H1 (cell line): ENCODE results near the gene CXCL12.

Source experiments
- ASH2L ChIP-seq: fragments of 200-600, 300-600 bp; sonication (generic); IDR thresholded peaks from one replicate; pipeline ENCODE4 v1.7.1; 2017; ENCODE audit warnings: low read length
- CHD2 ChIP-seq: IDR thresholded peaks from 2 replicates; pipeline ENCODE4 v1.6.1; 2012; ENCODE audit warnings: low read length, improper control_type of control experiment
- CREB1 ChIP-seq: IDR thresholded peaks from 2 replicates; pipeline ENCODE4 v1.6.1; 2012; ENCODE audit warnings: inconsistent platforms
- CTCF ChIP-seq, 3 experiments: IDR thresholded peaks; 1 replicate in 2 of 3; 2 replicates in 1 of 3; pipeline versions ENCODE4 v1.5.1 to v1.6.1; 2011; ENCODE audit warnings: low read length in 3 of 3, mild to moderate bottlenecking in 3 of 3, inconsistent platforms in 2 of 3, low read depth in 1 of 3, moderate library complexity in 1 of 3; ENCODE audit not compliant: insufficient read depth in 1 of 3; ENCODE audit errors: control extremely low read depth in 1 of 3
- EGR1 ChIP-seq: IDR thresholded peaks from 2 replicates; pipeline ENCODE4 v1.6.1; 2011; ENCODE audit warnings: low read depth, low read length, borderline replicate concordance
- EP300 ChIP-seq, 2 experiments: IDR thresholded peaks; 1 replicate in 1 of 2; 2 replicates in 1 of 2; pipeline ENCODE4 v1.6.1; 2011 to 2012; ENCODE audit warnings: low read depth in 2 of 2, low read length in 2 of 2, mild to moderate bottlenecking in 2 of 2, borderline replicate concordance in 1 of 2, inconsistent platforms in 1 of 2, moderate library complexity in 1 of 2
- JUN ChIP-seq: IDR thresholded peaks from 2 replicates; pipeline ENCODE4 v1.6.1; 2011; ENCODE audit warnings: low read depth, mild to moderate bottlenecking, improper control_type of control experiment, low read length
- MAX ChIP-seq: IDR thresholded peaks from 2 replicates; pipeline ENCODE4 v1.6.1; 2012; ENCODE audit warnings: inconsistent platforms
- POLR2A ChIP-seq, 2 experiments: IDR thresholded peaks; 1 replicate in 1 of 2; 2 replicates in 1 of 2; pipeline ENCODE4 v1.6.1; 2011; ENCODE audit warnings: low read depth in 2 of 2, low read length in 2 of 2, mild to moderate bottlenecking in 2 of 2; ENCODE audit errors: control extremely low read depth in 1 of 2
- POLR2AphosphoS5 ChIP-seq: IDR thresholded peaks from 2 replicates; pipeline ENCODE4 v1.6.1; 2011; ENCODE audit warnings: low read depth, low read length
- SP1 ChIP-seq: IDR thresholded peaks from 2 replicates; pipeline ENCODE4 v1.6.1; 2011; ENCODE audit warnings: low read depth, low read length
- USF2 ChIP-seq: IDR thresholded peaks from 2 replicates; pipeline ENCODE4 v1.6.1; 2011; ENCODE audit warnings: low read length, improper control_type of control experiment

GRCh38 chr10:44385026-44385695, at the start of gene CXCL12:
- TF ChIP-seq EP300 (IDR thresholded peaks at IDR 0.05; ENCODE audit: borderline replicate concordance in 1 of 2, low read depth in 2 of 2, low read length in 2 of 2) = no peak
- no peak for TF ChIP-seq CTCF (IDR thresholded peaks at IDR 0.05; ENCODE audit: control extremely low read depth in 1 of 3, insufficient read depth in 1 of 3, low read depth in 1 of 3, low read length in 3 of 3)
- no peak for TF ChIP-seq EGR1
- TF ChIP-seq USF2 = no peak
- TF ChIP-seq CHD2 = no peak
- peak; percentile 8; the same call in 1 of the 2 replicates for TF ChIP-seq MAX
- TF ChIP-seq CREB1 = no peak
- no peak for TF ChIP-seq POLR2AphosphoS5
- TF ChIP-seq ASH2L = peak; percentile 17
- no peak for TF ChIP-seq SP1
- no peak for TF ChIP-seq JUN
- TF ChIP-seq POLR2A (IDR thresholded peaks at IDR 0.05; ENCODE audit: control extremely low read depth in 1 of 2, low read depth in 2 of 2, low read length in 2 of 2) = no peak
